MV-4-11 (cell line): ENCODE data around the gene ZNF117.
"Not testable (repeated sequence)": the region's sequence is repeated elsewhere in the genome, so short reads cannot be mapped to it uniquely, and the experiment has no call there.

ENCODE experiments used
- DNase-seq: peaks from one replicate; lab custom pipeline; 2025; lab: John Stamatoyannopoulos, UW

The ZNF117 gene

DNA sequence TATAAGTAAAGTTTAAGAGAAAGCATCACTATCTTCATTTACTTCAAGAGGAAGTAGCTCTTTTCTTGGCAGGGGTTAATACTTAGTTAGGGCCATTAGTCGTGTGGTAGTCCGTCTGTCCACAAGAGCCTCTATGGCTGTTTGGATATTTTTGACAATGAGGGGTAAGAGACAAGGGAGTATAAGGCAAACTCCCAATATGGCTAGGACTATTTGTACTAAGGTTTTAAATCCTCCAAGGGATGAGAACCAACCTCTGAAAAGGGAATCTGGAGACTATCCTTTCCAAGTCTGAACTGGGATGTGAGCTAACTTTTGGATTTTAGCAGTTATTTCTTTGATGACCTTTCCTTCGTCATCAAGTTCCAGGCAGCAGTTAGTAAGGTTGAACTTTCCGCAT is at the start of gene ZNF117:
Gene ZNF117 (minus strand): TSS at position 101 of the 400 bp plus-strand sequence.
- peak; percentile 24 for DNase-seq

DNA sequence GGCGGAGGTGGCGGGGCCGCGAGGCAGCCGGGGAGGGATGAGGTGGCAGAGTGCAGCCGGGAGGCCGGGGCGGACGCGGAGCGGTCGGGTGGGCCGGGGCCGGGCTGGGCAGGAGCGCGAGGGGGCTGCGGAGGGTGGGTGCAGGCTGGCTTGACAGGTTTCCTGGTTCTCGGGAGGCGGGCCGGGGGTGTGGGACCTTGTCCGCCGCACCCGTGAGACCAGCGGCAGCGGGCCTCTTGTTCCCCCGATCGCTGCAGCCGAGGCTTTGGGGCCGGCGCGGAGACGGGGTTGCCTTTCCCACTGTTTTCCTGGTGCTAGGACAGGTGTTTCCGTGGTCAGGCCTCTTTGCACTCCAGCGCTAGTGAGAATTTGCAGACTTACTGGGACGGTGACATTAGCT is 47.9 kb upstream of the ZNF117 start:
- DNase-seq, result peak; percentile 4

DNA sequence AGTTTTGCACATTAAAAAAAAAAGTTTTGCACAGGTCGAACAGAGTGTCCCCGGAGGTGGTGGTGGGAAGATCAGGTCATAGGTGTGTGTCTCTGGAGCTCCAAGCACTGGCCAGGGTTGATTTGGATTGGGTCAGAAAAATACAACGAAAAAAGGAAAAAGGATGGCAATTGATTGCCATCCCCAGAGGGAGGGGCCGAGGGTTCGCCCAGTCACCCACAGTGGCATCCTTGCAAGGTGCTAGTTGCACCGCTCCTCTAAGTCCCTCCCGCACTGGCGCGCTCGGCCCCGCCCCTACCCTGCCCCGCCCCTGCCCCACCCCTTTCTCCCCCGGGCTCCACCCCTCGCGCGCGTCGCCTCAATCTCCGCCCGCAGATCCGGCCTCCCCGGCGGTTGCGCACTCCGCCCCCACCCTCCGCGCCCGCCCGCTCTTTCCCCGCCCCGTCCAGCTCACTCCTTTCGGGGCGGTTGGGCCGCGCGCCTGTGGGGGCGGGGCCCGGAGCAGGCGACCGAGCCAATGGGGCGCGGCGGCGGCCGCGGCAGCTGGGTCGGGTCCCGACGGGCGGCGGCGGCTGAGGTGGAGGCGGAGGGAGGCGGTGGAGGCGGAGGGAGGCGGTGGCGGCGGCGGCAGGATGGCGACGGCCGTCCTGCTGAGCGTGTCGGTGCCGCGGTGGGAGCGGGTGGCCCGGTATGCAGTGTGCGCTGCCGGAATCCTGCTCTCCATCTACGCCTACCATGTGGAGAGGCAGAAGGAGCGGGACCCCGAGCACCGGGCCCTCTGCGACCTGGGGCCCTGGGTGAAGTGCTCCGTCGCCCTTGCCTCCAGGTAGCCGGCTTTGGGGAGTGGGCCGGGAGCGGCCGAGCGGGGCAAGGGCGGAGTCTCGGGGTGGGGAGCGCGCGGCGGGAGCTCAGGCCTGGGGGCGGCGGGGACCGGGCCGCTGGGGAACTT is 47.2 kb upstream of the ZNF117 start:
- peak; percentile 79 for DNase-seq

DNA sequence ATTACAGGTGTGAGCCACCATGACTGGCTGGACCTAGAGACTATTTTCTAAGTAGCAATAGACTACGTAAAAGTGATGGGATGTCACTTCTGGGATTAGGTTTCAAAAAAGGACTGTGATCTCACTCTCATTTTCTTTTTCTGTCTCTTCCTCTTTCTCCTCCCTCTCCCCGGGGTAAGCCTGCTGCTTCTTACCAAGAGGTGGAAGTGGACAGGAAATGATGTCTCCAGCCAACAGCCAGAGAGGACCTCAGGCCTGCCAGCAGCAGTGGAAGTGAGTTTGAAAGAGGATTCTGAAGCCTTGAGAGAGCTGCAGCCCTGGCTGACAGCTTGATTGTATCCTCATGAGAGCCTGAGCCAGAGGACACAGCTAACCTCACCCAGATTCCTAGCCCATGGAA is 45.7 kb upstream of the ZNF117 start:
- peak; percentile 93 for DNase-seq

DNA sequence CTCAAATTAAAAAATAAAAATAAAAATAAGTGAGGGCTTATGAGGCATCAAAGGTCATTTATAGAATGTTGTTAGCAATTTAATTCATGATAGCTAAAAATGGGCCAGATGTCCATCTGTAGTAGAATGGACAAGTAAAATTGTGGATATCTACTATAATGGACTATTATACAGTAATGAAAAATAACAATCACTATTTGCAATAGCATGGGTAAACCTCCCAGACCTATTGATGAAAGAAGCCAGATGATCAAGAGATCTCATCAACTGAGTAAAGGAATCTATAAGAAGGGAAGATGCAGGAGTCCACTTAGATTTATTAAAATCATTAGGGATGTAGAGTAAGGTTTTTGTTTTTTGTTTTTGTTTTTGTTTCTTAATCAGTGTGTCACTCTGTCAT is 44.6 kb upstream of the ZNF117 start:
- not testable (repeated sequence) for DNase-seq

DNA sequence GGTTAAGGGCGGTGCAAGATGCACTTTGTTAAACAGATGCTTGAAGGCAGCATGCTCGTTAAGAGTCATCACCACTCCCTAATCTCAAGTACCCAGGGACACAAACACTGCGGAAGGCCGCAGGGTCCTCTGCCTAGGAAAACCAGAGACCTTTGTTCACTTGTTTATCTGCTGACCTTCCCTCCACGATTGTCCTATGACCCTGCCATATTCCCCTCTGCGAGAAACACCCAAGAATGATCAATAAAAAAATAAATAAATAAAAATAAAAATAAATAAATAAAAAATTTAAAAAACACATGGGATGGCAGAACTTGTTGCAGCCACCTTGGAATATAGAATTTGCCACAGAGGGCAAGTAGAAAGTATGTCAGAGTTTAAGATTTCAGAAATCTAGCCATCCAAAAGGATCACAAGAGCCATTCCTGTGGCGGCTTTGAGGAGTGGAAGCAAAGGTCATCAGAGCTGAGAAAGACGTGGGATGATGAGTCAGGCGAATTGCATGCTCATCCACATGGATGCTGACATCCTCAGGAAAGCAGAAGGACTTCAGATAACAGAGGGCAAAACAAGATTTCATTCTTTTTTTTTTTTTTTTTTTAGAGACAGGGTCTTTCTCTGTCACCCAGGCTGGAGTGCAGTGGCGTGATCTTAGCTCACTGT is 43.4 kb upstream of the ZNF117 start:
- not testable (repeated sequence) for DNase-seq

DNA sequence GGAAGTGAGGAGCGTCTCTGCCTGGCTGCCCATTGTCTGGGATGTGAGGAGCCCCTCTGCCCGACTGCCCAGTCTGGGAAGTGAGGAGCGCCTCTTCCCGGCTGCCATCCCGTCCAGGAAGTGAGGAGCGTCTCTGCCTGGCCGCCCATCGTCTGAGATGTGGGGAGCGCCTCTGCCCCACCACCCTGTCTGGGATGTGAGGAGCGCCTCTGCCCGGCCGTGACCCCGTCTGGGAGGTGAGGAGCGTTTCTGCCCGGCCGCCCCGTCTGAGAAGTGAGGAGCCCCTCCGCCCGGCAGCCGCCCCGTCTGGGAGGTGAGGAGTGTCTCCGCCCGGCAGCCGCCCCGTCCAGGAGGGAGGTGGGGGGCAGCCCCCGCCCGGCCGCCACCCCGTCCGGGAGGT is 42.6 kb upstream of the ZNF117 start:
- not testable (repeated sequence) for DNase-seq

DNA sequence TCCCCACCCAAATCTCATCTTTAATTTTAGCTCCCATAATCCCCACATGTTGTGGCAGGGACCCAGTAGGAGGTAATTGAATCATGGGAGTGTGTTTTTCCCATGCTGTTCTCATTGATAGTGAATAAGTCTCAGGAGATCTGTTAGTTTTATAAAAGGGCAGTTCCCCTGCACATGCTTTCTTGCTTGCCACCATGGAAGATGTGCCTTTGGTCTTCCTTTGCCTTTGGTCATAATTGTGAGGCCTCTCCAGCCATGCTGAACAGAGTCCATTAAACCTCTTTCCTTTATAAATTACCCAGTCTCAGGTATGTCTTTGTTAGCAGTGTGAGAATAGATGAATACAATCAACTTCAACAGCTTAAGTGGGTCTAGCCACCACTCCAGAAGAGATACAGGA is 34.2 kb upstream of the ZNF117 start:
- not testable (repeated sequence) for DNase-seq

DNA sequence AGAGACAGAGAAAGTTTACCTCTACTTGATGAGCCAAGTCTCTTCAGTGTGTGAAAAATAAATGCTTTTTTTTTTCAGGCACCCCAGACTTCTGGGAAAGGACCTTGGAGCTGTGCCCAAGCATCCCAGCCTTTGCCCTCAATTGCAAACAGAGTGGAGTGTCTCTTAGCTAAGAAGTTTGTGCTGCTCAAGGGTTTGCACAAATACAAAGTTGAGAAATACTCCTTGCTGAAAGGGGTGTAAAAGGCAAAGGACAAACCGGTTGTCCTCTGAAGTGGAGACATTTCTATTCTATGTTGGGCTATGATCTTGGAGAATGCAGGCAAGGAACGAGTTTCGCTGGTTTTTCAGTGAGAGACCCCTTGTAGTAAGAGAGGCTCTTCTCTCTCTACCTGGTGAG is 30.1 kb upstream of the ZNF117 start:
- DNase-seq, result not testable (repeated sequence)

DNA sequence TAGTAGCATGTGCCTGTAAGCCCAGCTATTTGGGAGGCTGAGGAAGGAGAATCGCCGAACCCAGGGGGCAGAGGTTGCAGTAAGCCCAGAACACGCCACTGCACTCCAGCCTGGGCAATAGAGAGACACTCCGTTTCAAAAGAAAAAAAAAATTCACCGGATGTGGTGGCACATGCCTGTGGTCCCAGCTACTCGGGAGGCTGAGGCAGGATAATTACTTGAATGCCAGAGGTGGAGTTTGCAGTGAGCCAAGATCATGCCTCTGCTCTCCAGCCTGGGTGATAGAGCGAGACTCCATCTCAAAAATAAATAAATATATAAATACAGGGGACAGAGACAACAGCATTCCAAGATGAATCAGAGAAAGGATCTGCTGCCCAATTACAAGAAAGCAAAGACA is 19.0 kb upstream of the ZNF117 start:
- not testable (repeated sequence) for DNase-seq

DNA sequence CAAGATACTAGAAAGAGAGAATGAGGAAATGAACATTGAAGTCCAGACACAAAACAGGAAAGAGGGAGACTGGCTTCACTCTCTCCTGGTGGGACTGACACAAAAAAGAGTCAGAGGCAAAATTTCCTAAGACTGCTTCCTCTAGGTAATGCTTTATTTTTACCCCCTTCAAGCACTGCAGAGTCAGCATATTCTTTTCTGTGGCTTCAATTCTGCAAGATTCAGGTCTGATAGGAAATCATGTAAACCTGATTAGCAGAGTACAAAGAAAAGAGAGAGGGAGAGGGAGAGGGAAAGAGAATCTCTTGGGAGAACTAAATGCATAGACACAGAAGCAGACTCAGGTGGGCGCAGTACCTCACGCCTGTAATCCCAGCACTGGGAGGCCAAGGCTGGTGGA is 18.6 kb upstream of the ZNF117 start:
- not testable (repeated sequence) for DNase-seq

DNA sequence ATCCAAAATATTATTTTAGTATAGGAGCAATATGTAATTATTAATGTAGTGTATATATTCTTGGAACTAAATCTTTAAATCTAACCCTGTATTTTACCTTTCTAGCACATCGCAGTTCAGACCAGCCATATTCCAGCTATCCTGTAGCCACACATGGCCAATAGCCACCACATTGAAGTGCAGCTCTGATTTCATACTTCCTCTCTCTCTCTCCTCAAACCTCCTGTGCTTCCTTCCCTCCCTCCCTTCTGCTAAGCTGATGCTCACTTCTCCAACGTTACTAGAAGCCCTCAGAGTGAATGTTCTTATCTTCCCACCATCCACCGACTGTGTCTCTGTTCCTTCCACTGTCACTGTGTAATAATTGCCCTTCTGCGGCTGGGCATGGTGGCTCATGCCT is 16.2 kb upstream of the ZNF117 start:
- peak; percentile 69 for DNase-seq

DNA sequence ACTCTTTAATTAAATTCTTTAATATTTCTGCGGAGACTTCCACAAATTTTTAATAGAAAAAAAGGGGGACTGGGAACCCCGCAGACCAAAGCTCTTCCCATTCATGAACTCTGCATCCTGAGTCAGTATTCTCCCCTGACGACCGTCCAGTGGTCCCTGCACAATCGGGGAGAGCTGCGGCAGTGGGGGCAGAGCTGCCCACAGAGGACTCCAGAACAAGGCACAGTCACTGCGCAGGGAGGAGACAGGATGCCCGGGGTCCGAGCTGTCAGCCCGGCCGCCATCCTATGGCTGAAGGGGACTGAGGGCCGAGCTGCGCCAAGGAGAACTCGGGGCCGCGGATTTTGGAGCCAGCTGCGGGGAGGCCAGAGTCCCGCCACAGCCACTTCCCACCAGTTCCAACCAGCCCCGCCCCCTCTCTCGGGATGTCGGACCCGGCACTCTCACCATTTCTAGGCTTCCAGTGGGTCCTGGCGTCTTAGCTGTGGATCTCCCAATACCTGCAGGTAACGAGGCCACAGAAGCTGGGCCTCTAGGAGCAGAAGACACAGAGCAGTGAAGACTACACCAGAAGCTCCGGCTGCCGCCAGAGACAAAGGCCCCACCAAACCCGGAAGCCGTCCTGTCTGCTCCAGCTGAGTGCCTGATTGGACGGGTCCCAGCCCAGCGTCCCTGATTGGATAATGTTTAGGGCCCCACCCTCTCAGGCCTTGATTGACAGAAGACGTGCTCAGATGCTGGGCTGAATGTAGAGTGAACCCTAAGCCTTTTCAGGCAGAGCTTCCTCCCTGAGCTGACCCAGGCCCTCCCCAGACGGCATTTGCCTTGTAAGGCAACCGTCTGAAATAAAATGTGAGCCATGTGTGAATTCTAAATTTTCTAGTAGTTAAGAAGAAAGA is 15.5 kb upstream of the ZNF117 start, which contains the start of gene ERV3-1:
Gene ERV3-1 (minus strand): TSS at position 594 of the 899 bp plus-strand sequence. CDS start 13,661 bp downstream, outside the sequence.
- peak; percentile 97 for DNase-seq

DNA sequence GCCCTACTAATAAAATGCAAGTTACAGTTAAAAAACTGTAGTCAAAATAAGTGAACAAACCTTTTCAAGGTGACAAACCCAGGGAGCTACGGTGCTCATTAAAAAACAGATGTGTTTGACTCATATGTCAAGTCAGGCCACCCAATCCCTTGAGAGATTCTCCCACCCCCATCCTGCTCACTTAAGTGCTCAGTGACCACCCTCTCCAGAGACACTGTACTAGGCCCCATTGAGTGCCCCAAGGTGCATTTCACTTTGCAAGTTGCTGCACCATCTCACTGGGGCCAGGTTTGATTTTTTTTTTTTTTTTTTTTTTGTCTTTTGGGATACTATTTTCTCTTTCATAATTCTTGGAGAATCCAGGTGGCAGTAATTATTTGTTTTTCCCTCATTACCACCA is 13.7 kb upstream of the ZNF117 start:
- no peak for DNase-seq

DNA sequence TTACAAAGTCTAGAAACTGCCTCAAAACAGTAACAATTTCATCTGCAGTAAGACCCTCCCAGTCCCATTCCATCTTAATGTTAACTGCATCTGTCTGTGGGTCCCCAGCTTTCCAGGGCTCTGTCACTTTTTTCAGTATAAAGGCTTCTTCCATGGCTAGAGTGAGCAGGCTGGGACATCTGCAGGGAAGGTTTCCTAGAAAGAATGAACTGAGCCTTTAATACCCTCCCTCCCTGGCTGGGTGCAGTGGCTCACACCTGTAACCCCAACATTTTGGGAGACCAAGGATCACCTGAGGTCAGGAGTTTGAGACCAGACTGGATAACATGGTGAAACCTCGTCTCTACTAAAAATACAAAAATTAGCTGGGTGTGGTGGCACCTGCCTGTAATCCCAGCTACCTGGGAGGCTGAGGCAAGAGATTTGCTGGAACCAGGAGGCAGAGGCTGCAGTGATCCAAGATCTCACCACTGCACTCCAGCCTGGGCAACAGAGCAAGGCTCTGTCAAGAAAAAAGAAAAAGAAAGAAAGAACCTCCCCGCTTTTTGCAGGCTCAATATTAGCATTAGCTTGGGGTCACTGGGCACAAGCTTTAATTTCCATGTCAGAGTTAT is 12.2 kb upstream of the ZNF117 start:
- DNase-seq, result no peak

DNA sequence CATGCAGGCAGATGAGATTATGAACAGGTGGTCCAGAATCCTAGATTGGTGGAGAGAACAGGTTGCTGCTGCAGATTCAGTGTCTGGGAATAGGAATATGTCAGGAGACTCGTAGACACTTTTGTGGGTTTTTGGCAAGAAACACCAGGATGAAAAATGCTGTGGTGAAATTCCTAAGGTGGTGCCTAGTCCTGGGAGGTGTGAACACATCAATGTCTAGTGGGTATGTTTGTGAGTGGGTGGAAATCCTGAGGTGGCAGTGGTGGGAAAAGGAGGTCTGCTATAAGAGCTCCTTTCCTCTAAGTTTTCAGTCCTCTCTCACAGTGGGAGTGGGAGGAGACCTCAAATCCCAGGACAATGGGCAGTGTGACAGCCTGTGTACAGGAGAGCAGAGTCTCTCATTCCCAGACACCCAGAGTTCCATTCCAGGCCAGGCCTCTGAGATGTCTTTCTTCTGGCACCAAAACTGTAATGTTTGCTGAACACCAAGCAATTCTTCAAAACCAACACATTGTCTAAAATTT is 10.5 kb upstream of the ZNF117 start:
- DNase-seq, result no peak

DNA sequence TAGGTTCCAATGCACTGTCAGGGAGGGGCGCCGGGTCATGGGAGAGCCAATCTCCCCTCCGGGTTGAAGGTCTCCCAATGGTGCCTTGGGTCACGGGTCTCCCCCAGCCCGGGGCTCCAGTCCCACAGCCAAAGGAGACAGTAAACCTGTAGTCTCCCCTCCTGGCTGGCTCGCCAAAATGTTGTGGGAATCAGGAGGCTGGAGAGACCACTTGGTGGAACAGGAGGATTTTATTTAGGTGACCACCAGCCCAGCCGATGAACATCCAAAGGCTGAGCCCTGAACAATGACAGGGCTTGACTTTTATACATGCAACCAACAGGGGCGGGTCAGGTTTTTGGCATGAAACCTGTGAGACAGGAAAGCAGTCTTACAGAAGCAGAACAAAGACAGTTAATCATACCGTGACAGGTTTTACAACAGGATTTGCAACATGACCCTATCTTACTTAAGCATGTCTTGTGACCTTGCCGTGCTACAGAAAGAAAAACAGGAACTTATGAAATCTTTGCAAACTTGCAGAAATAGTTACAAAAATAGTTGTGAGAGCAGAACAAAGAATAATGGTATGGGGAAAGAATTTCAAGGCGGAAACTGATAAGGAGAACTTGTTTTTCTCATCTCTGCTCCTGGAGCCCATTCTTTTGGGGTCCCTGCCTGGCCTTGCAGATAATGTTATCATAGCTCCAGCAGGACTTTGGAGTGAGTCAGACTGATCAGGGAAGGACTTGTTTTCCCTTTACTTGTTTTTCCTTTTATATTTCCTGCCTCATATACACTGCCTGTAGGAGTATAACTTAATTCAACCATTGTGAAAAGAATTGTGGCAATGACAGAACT is 8.5 kb upstream of the ZNF117 start:
- peak; percentile 99 for DNase-seq

DNA sequence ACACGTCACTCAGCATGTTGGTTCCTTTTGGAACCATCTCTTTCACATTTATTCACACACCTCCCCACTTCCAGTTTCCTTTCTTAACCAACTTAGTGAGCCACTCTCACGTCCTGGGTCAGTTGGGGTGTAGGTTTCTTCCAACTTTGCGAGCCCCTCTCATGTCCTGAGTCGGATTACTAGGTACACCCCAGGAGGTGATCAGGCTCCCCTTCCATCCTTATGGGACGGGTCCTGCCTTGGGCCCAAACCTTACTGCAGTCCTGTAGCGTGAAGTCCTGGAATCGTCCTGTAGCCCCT is 8.0 kb upstream of the ZNF117 start:
- DNase-seq, result no peak

DNA sequence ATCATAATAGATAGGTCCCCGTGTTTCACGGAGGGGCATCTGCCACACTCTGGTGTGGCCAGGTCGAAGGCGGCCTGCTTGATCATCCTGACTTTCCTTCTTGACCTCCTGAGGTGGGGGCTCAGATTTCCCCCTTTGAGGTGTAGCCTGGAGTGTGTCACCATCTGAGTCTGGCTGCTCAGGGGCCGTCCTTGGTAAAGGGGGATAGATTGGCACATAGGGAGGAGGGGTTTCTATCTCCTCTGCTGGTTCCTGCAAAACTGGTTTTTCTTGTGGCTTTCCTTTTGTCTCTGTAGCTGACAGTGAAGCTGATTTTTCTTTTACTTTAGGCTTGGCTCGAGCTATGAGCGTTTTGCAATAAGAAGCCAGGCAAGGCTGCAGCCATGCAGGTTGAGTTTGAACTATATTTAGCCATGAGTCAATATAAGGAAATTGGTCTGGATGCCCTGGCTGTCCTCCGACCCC is 7.1 kb upstream of the ZNF117 start:
- peak; percentile 35 for DNase-seq

DNA sequence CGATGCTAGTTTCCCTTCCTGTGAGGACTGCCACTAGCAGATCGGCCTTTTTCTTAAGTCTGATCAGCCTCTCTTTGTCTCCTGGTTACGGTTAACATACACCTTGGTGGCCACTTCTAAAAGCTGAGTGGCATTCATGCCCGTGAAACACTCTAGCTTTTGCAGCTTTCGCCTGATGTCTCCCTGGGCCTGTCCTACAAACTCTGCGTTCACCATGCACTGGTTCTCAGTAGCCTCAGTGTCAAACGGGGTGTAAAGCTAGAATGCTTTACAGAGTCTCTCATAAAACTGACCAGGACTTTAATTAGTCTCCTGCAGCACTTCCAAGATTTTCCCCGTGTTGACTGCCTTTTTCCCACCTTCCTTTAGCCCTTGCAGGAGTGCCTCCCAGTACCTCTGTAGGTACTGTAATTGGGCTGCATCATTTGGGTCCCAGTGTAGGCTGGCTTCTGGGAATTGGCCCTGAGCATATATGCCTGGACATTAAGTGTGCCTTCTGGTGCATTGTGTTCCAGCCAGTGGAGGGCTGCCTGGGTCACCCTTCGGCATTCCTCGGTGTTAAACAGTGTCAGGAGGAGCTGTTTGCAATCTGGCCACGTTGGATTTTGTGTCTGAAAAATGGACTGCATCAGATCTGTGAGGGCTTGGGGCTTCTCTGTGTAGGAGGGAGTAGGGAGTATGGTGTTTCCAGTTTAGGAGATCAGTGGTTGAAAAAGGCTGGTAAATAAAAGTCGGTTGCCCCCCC is 6.5 kb upstream of the ZNF117 start:
- no peak for DNase-seq
